ENCODE results near the gene PLEKHA3.

GRCh38 chr2:178508646-178509045 lies 28.4 kb downstream of the PLEKHA3 start:
- TF ChIP-seq REST (IDR thresholded peaks at IDR 0.05; ENCODE audit: insufficient read depth in 1 of 2, low read depth in 2 of 2, low read length in 1 of 2) (no peak), CTCF (IDR thresholded peaks at IDR 0.05) (no peak), SIN3A (IDR thresholded peaks at IDR 0.05; ENCODE audit: borderline replicate concordance, insufficient read depth, low read depth, low read length) (no peak), POLR2AphosphoS5 (IDR thresholded peaks at IDR 0.05; ENCODE audit: low read depth, low read length) (no peak)
